DOHH2 (cell line): ENCODE data around the gene IPO9.

ENCODE experiments used
- H3F3A ChIP-seq: fragments of 200-600 bp; sonication (generic), shearing (Covaris generic); 2 replicates; pipeline ENCODE4 v1.6.0; 2016; ENCODE audit warnings: antibody characterized with exemption, mild to moderate bottlenecking; ENCODE audit not compliant: control insufficient read depth, insufficient read depth
- H3K27ac ChIP-seq: fragments of 200-600 bp; sonication (generic); 2 replicates; pipeline ENCODE4 v1.5.1; 2014; ENCODE audit warnings: low read depth, mild to moderate bottlenecking, low read length, moderate library complexity
- H3K27me3 ChIP-seq: fragments of 200-600 bp; sonication (generic); 2 replicates; pipeline ENCODE4 v1.6.1; 2014; ENCODE audit warnings: mild to moderate bottlenecking, low read length, mixed read lengths; ENCODE audit not compliant: control insufficient read depth
- H3K36me3 ChIP-seq: fragments of 200-600 bp; sonication (generic); 2 replicates; pipeline ENCODE4 v1.6.1; 2014; ENCODE audit warnings: mild to moderate bottlenecking, low read length, moderate library complexity, mixed read lengths; ENCODE audit not compliant: control insufficient read depth
- H3K4me1 ChIP-seq: fragments of 200-600 bp; sonication (generic); 2 replicates; pipeline ENCODE4 v1.6.1; 2014; ENCODE audit warnings: mild to moderate bottlenecking, low read length, mixed read lengths; ENCODE audit not compliant: control insufficient read depth
- H3K4me2 ChIP-seq: fragments of 200-600 bp; sonication (generic); 2 replicates; pipeline ENCODE4 v1.6.0; 2014; ENCODE audit warnings: mild to moderate bottlenecking, low read length, moderate library complexity
- H3K4me3 ChIP-seq: fragments of 200-600 bp; sonication (generic); 2 replicates; pipeline ENCODE4 v1.5.1; 2014; ENCODE audit warnings: mild to moderate bottlenecking, low read length, mixed read lengths
- H3K79me2 ChIP-seq: fragments of 200-600 bp; sonication (generic); 2 replicates; pipeline ENCODE4 v1.6.1; 2014; ENCODE audit warnings: mild to moderate bottlenecking, low read length, mixed read lengths; ENCODE audit not compliant: control insufficient read depth
- H3K9me2 ChIP-seq: fragments of 200-600 bp; sonication (generic); replicated peaks from 2 replicates; pipeline ENCODE4 v1.6.1; 2014; ENCODE audit warnings: mild to moderate bottlenecking, low read length, mixed read lengths; ENCODE audit not compliant: control insufficient read depth
- H3K9me3 ChIP-seq: fragments of 200-600 bp; sonication (generic); 2 replicates; pipeline ENCODE4 v1.6.1; 2014; ENCODE audit warnings: antibody characterized with exemption, low read length, mixed read lengths; ENCODE audit not compliant: control insufficient read depth, insufficient read depth
- H4K20me1 ChIP-seq: fragments of 200-600 bp; sonication (generic); 2 replicates; pipeline ENCODE4 v1.6.0; 2014; ENCODE audit warnings: low read depth, mild to moderate bottlenecking, antibody characterized with exemption, low read length, moderate library complexity; ENCODE audit not compliant: control insufficient read depth, insufficient read depth
- CTCF ChIP-seq: fragments of 200-600 bp; sonication (generic); IDR thresholded peaks from one replicate; pipeline ENCODE4 v1.5.1; 2014; ENCODE audit warnings: antibody characterized with exemption, mild to moderate bottlenecking, low read depth, low read length; ENCODE audit not compliant: poor library complexity, severe bottlenecking
- EZH2phosphoT487 ChIP-seq: fragments of 200-600 bp; sonication (generic); IDR thresholded peaks from 2 replicates; pipeline ENCODE4 v1.6.1; 2017; ENCODE audit warnings: borderline replicate concordance, mild to moderate bottlenecking, antibody characterized with exemption, low read length, moderate library complexity, mixed read lengths

IPO9 gene

GRCh38 chr1:201895120-201895665 lies 66.2 kb downstream of the IPO9 start:
- H3K4me2 ChIP-seq: no peak overlapping the region
- H3K9me2 ChIP-seq: no peaks in the 10 kb centered on the region
- no peak overlapping the region for H3K4me3 ChIP-seq
- H3K27ac ChIP-seq: no peak overlapping the region
- peaks cover 13% of the 10 kb centered on the region; the same call in 1 of the 2 replicates for H3K27me3 ChIP-seq
- H3K4me1 ChIP-seq: peaks cover 9% of the 10 kb centered on the region
- no peaks in the 10 kb centered on the region for H3K9me3 ChIP-seq
- no peak for TF ChIP-seq CTCF
- TF ChIP-seq EZH2phosphoT487: no peak
- no peaks in the 10 kb centered on the region for H3K36me3 ChIP-seq
- no peaks in the 10 kb centered on the region for H3K79me2 ChIP-seq
- no peaks in the 10 kb centered on the region for H3F3A ChIP-seq
- no peaks in the 10 kb centered on the region for H4K20me1 ChIP-seq

DNA sequence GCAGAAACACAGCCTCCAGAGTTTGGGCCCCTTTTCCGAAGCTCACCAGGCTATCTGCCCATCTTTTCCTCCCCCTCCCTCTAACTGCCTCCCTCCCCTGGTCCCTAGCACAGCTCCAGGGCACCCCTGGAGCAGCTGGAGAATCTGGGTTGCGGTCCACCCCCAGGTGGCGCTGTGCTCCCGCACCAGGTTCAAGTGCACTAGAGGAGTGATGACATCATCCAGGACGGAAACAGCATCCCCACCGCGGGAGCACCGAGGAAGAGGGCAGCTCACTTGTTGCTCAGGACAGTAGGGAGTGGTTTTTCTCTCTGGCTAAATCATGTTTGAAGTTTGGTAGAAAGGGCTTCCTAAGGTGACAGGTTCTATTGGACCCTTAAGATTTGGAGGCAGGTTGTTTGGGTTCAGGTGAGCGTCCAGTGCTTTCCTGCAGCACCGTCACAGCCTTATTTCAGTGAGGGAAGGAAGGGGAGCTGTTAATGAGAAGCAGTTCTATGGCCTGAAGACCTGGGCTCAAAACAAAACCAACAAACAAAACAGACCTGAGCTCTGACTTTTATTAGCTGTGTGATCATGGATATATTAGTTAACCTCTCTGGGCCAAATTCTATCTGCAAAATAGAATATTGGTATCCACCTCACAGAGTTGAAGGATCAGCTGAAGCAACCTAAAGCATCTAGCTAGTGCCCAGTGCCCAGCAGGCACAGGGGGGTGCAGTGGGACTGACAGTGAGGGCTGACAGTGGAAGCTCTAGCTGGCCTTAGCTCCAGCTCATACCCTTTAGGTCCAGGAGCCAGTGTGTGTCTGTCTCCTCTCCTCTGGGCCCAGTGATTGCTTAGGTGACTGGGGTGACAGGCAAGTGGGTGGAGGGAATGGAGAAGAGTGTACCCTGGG lies 67.2 kb downstream of the IPO9 start:
- H3K4me2 ChIP-seq: peak overlapping the region; percentile 58

DNA sequence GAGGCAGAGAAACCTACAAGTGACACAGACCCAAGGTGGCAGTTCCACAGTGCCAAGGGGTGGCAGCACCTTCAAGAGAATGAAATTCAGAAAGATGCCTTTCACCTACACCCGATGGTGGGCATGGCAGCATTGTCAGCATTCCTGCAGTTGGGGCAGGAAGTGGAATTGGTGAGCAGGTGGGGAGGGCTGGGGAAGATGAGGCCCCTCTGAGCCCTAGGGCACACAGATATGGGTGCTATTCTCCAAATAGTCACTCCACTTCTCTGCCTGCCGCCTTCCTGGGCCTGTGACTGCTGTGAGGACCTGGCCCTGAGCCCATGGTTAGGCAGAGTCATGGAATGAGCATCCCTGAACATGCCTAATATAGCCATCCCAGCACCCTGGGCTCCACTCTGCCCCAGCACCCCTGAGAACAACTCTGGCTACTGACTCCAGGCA lies 68.0 kb downstream of the IPO9 start:
- no peaks in the 10 kb centered on the region for H3K9me3 ChIP-seq
- peaks cover 9% of the 10 kb centered on the region for H3K4me1 ChIP-seq
- H3K4me2 ChIP-seq: no peak overlapping the region
- no peaks in the 10 kb centered on the region for H3K79me2 ChIP-seq
- H3K27ac ChIP-seq: no peak overlapping the region
- no peak for TF ChIP-seq EZH2phosphoT487
- TF ChIP-seq CTCF: no peak
- H3K27me3 ChIP-seq: peaks cover 6% of the 10 kb centered on the region; the same call in 1 of the 2 replicates
- no peaks in the 10 kb centered on the region for H4K20me1 ChIP-seq
- no peak overlapping the region for H3K4me3 ChIP-seq
- no peaks in the 10 kb centered on the region for H3K9me2 ChIP-seq
- no peaks in the 10 kb centered on the region for H3K36me3 ChIP-seq
- no peaks in the 10 kb centered on the region for H3F3A ChIP-seq

More for the DNA sequence above, 67.2 kb downstream of the IPO9 start:
- Histone ChIP-seq H3K4me1 (peaks cover 9% of the 10 kb centered on the region), H3K27ac (no peak overlapping the region), H3F3A (no peaks in the 10 kb centered on the region), H3K27me3 (peaks cover 6% of the 10 kb centered on the region; the same call in 1 of the 2 replicates), H3K9me2 (no peaks in the 10 kb centered on the region), H4K20me1 (no peaks in the 10 kb centered on the region), H3K4me3 (peak overlapping the region; percentile 33), H3K9me3 (no peaks in the 10 kb centered on the region), H3K36me3 (no peaks in the 10 kb centered on the region), H3K79me2 (no peaks in the 10 kb centered on the region)
- TF ChIP-seq CTCF (peak; percentile 98), EZH2phosphoT487 (no peak)
